ENCODE measurements around the gene SLC25A45. TPM values are rescaled to one million over a fixed set of nuclear protein-coding genes. Genes with fewer than 3 reads are reported as not detected.
A peak's percentile ranks its signal among the peaks of the same experiment; 100 is the strongest.

The SLC25A45 gene
- total RNA-seq, 1 donor from 2014 or later: 0.26 TPM

DNA sequence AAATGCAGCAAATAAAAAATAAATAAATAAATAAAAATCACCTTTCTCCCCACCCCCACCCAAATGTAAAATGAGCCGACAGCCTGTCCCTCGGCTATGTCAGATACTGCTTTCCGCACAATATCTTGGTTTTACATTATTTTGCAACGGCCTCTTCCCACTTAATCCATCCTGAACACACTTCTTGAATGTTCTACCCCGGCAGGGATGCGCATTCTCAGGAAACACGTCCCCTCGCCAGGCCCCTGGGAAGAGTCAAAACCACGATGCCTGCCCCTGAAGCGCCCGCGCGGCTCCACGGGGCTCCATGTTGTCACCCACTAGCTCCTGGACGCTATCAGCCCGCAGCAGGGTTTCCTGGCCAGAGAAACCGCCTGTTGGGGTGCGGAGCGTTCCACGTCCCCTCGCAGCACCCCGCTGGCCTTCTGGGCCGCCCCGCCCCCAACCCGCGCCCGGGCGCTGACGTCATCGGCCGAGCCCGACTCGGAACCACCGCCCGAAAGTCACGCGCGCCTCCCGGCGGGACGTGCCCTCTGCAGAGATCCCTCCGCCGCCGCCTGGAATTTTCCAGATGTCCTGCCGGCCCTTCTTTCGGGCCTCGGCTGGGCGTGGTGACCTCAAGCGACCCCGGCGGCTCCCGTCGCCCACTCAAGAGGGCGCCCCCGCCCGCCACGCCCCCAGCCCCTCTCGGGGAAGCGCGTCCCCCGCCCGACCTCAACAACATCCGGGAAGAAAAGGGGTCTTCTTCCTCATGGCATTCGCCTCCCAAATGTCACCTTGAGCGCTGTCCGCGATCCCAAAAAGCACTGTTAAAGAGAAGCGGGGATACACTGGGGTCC is 39.6 kb upstream of the SLC25A45 start:
- DNase-seq (ENCODE audit: low read depth) (peak; percentile 80), FAIRE-seq (no peak)
- no peak for TF ChIP-seq CTCF (IDR thresholded peaks at IDR 0.05; ENCODE audit: insufficient read depth, low read length, severe bottlenecking)
- peak overlapping the region; percentile 93 for H3K4me3 ChIP-seq (ENCODE audit: low read depth, low read length)
- no peaks in the 10 kb centered on the region for H3K27me3 ChIP-seq (ENCODE audit: control insufficient read depth, insufficient read depth, low read length)
- peaks cover 18% of the 10 kb centered on the region for H3K36me3 ChIP-seq (ENCODE audit: control insufficient read depth, insufficient read depth, low read length)

- FAIRE-seq: peak; percentile 47
- peak; percentile 99 for DNase-seq (ENCODE audit: low read depth)
- Histone ChIP-seq H3K4me3 (ENCODE audit: low read depth, low read length) (peak overlapping the region; percentile 51), H3K36me3 (ENCODE audit: control insufficient read depth, insufficient read depth, low read length) (peaks cover 18% of the 10 kb centered on the region), H3K27me3 (ENCODE audit: control insufficient read depth, insufficient read depth, low read length) (no peaks in the 10 kb centered on the region)
- no peak for TF ChIP-seq CTCF (IDR thresholded peaks at IDR 0.05; ENCODE audit: insufficient read depth, low read length, severe bottlenecking)
Measured at GRCh38 chr11:65420979-65421793, 38.7 kb upstream of the SLC25A45 start.

DNA sequence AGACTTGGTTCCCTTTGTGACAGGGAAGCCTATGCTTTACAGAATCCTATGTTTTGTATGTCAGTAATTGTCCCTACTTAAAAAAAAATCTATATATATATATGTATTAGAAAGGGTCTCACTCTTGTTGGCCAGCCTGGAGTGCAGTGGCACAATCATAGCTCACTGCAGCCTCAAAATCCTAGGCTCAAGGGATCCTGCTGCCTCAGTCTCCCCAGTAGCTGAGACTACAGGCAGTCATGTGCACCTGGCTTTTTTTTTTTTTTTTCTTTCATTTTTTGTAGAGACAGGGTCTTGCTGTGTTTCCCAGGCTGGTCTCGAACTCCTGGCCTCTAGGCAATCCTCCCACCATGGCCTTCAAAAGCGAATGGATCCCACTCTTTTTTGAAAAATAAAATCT is 38.1 kb upstream of the SLC25A45 start:
- DNase-seq (ENCODE audit: low read depth): peak; percentile 1
- FAIRE-seq: no peak
- H3K27me3 ChIP-seq (ENCODE audit: control insufficient read depth, insufficient read depth, low read length): no peaks in the 10 kb centered on the region
- TF ChIP-seq CTCF (IDR thresholded peaks at IDR 0.05; ENCODE audit: insufficient read depth, low read length, severe bottlenecking): no peak
- peak overlapping the region; percentile 16 for H3K4me3 ChIP-seq (ENCODE audit: low read depth, low read length)
- peaks cover 18% of the 10 kb centered on the region for H3K36me3 ChIP-seq (ENCODE audit: control insufficient read depth, insufficient read depth, low read length)

DNA sequence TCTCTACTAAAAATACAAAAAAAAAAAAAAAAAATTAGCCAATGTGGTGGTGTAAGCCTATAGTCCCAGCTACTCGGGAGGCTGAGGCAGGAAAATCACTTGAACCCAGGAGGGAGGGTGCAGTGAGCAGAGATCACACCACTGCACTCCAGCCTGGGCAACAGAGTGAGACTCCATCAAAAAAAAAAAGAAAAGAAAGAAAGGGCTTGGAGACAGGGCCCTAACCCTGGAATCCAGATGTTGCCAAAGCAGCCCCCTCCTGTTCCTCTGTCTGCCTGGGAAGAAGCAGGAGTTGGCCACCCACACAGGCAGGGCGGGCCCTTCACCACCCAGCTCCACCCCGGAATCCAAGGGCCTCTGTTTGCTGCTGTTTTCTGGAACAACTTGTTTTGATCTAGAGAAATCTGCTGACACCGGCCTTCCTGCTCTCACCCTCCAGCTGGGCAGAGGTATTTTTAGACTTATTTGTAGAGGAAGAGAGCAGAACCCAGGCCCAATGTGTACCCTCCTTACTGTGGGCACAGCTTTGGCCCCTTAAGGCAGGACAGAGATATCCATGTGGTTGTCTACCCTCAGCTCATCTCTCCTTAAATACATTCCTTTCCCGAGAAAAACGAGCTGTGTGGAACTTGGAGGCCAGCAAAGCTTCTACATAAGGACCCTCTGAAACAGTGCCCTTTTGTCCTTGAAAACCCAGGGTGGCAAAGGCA is 37.5 kb upstream of the SLC25A45 start:
- DNase-seq (ENCODE audit: low read depth): peak; percentile 91
- no peak for TF ChIP-seq CTCF (IDR thresholded peaks at IDR 0.05; ENCODE audit: insufficient read depth, low read length, severe bottlenecking)
- peak overlapping the region; percentile 20 for H3K4me3 ChIP-seq (ENCODE audit: low read depth, low read length)
- peaks cover 18% of the 10 kb centered on the region for H3K36me3 ChIP-seq (ENCODE audit: control insufficient read depth, insufficient read depth, low read length)
- H3K27me3 ChIP-seq (ENCODE audit: control insufficient read depth, insufficient read depth, low read length): no peaks in the 10 kb centered on the region
- FAIRE-seq: no peak

GRCh38 chr11:65419460-65419771 is 37.0 kb upstream of the SLC25A45 start:
- peaks cover 17% of the 10 kb centered on the region for H3K36me3 ChIP-seq (ENCODE audit: control insufficient read depth, insufficient read depth, low read length)
- H3K4me3 ChIP-seq (ENCODE audit: low read depth, low read length): peak overlapping the region; percentile 18
- TF ChIP-seq CTCF (IDR thresholded peaks at IDR 0.05; ENCODE audit: insufficient read depth, low read length, severe bottlenecking): no peak
- no peak for DNase-seq (ENCODE audit: low read depth)
- H3K27me3 ChIP-seq (ENCODE audit: control insufficient read depth, insufficient read depth, low read length): no peaks in the 10 kb centered on the region
- no peak for FAIRE-seq

Measured in bronchial epithelial cell (primary cell).